HepG2 (cell line): Measurements from ENCODE around the gene LLGL2. TPM values are rescaled to one million over a fixed set of nuclear protein-coding genes. Genes with fewer than 3 reads are reported as not detected.
A peak's percentile ranks its signal among the peaks of the same experiment; 100 is the strongest.

Experiments
- AGO2 ChIP-seq: fragments of 200-400 bp; formaldehyde crosslinking; optimal IDR thresholded peaks from 2 replicates; pipeline ENCODE3; 2017; ENCODE audit warnings: mild to moderate bottlenecking, low read depth, low read length, moderate library complexity
- HNRNPH1 ChIP-seq: fragments of 200-400 bp; formaldehyde crosslinking; optimal IDR thresholded peaks from 2 replicates; pipeline ENCODE3; 2017; ENCODE audit warnings: mild to moderate bottlenecking, low read depth, low read length
- HOXA7 ChIP-seq: sonication (generic); formaldehyde crosslinking; IDR thresholded peaks from 2 replicates; pipeline ENCODE4 v1.8.1; 2022; ENCODE audit warnings: mild to moderate bottlenecking, missing genetic modification reagents, moderate library complexity
- LCORL ChIP-seq, 2 experiments: fragments of 450-650 bp in 1 of 2; sonication (generic) in 1 of 2; formaldehyde crosslinking in 1 of 2; IDR thresholded peaks; 2 replicates each; pipeline versions ENCODE4 v1.5.0 to v1.6.1; 2017 to 2020; ENCODE audit warnings: antibody characterized with exemption in 1 of 2, missing genetic modification reagents in 1 of 2
- NFIB ChIP-seq: sonication (generic); formaldehyde crosslinking; IDR thresholded peaks from 2 replicates; pipeline ENCODE4 v1.9.0; 2021; ENCODE audit warnings: missing genetic modification reagents, mild to moderate bottlenecking, borderline replicate concordance
- RNF2 ChIP-seq: fragments of 450-650 bp; conservative IDR thresholded peaks from 2 replicates; pipeline ENCODE4 v1.6.1; 2016; ENCODE audit warnings: low read depth
- TEF ChIP-seq: sonication (generic); formaldehyde crosslinking; IDR thresholded peaks from 2 replicates; pipeline ENCODE4 v1.5.0; 2020; ENCODE audit warnings: missing genetic modification reagents
- TERF1 ChIP-seq: sonication (generic); formaldehyde crosslinking; IDR thresholded peaks from 2 replicates; pipeline ENCODE4 v1.8.0; 2022; ENCODE audit warnings: mild to moderate bottlenecking, missing genetic modification reagents, moderate library complexity
- XBP1 ChIP-seq: sonication (generic); formaldehyde crosslinking; IDR thresholded peaks from 2 replicates; pipeline ENCODE4 v1.5.0; 2020; ENCODE audit warnings: missing genetic modification reagents
- YEATS2 ChIP-seq: sonication (generic); formaldehyde crosslinking; IDR thresholded peaks from 2 replicates; pipeline ENCODE4 v1.4.0; 2020; ENCODE audit warnings: missing genetic modification reagents, borderline replicate concordance
- ZFP36 ChIP-seq: fragments of 150-350 bp; IDR thresholded peaks from 2 replicates; pipeline ENCODE4 v1.6.1; 2018; ENCODE audit warnings: borderline replicate concordance, low read length, low read depth; ENCODE audit not compliant: partially characterized antibody
- ZNF253 ChIP-seq: sonication (generic); formaldehyde crosslinking; IDR thresholded peaks from 2 replicates; pipeline ENCODE4 v1.8.0; 2022; ENCODE audit warnings: mild to moderate bottlenecking, missing genetic modification reagents, borderline replicate concordance
- ZNF33B ChIP-seq: sonication (generic); formaldehyde crosslinking; IDR thresholded peaks from 2 replicates; pipeline ENCODE4 v1.5.1; 2020; ENCODE audit warnings: mild to moderate bottlenecking, missing genetic modification reagents
- ZNF713 ChIP-seq: sonication (generic); formaldehyde crosslinking; IDR thresholded peaks from 2 replicates; pipeline ENCODE4 v1.4.0; 2020; ENCODE audit warnings: mild to moderate bottlenecking, missing genetic modification reagents
- ZNF780A ChIP-seq: sonication (generic); formaldehyde crosslinking; IDR thresholded peaks from 2 replicates; pipeline ENCODE4 v1.8.0; 2022; ENCODE audit warnings: mild to moderate bottlenecking, missing genetic modification reagents, moderate library complexity
- ZNF792 ChIP-seq: IDR thresholded peaks from 2 replicates; pipeline ENCODE4 v1.6.1; 2016
- ZNF800 ChIP-seq: sonication (generic); formaldehyde crosslinking; IDR thresholded peaks from 2 replicates; pipeline ENCODE4 v1.4.0; 2020; ENCODE audit warnings: missing genetic modification reagents
- ZNF83 ChIP-seq: sonication (generic); formaldehyde crosslinking; IDR thresholded peaks from 2 replicates; pipeline ENCODE4 v1.4.0; 2020; ENCODE audit warnings: missing genetic modification reagents, mild to moderate bottlenecking, borderline replicate concordance
- ZNF841 ChIP-seq: sonication (generic); formaldehyde crosslinking; IDR thresholded peaks from 2 replicates; pipeline ENCODE4 v1.8.1; 2023; ENCODE audit warnings: missing genetic modification reagents, borderline replicate concordance
- ZSCAN21 ChIP-seq: sonication (generic); formaldehyde crosslinking; IDR thresholded peaks from 2 replicates; pipeline ENCODE4 v1.8.0; 2022; ENCODE audit warnings: mild to moderate bottlenecking, missing genetic modification reagents, moderate library complexity, borderline replicate concordance
- polyA plus RNA-seq, 8 experiments: library from polyadenylated mRNA; depleted of rRNA in 3 of 8; stranded (reverse) in 7 of 8; unstranded in 1 of 8; fragments of >200 nt; fragmentation: Illumina TruSeq in 4 of 8; extraction: Trizol in 4 of 8; gene quantifications; 2 replicates each; pipeline versions ENCODE4 v1.2.1 to v1.2.3, GENCODE V29; 2011 to 2016; ENCODE audit warnings: low read depth in 4 of 8, missing spikeins in 1 of 8, mixed read lengths in 1 of 8; ENCODE audit not compliant: insufficient read depth in 1 of 8
- total RNA-seq, 5 experiments: library from RNA; depleted of rRNA; stranded (reverse); fragments of >200 nt; fragmentation: Illumina TruSeq; extraction: Trizol; gene quantifications; 2 replicates each; pipeline ENCODE4 v1.2.3, GENCODE V29; 2016; ENCODE audit warnings: low read depth in 1 of 5

Gene LLGL2
- total and polyA plus RNA-seq, 2 of the 13 experiments (the other 11 are each of a cell fraction or from before 2014, with no cell fraction given) = 83.0 to 86.7 TPM

GRCh38 chr17:75552425-75553294, 27.2 kb downstream of the LLGL2 start (continued):
- no peak for TF ChIP-seq TERF1 (CRISPR knock-in tag)
- TF ChIP-seq HNRNPH1 = no peak
- no peak for TF ChIP-seq TEF
- no peak for TF ChIP-seq ZFP36
- TF ChIP-seq ZNF841 (CRISPR knock-in tag) = no peak
- no peak for TF ChIP-seq ZNF780A (CRISPR knock-in tag)
- peak; percentile 38; the same call in 1 of the 2 replicates for TF ChIP-seq ZSCAN21 (CRISPR knock-in tag)
- TF ChIP-seq ZNF713 (CRISPR knock-in tag) = no peak
- TF ChIP-seq ZNF800 = peak; percentile 58; the same call in 1 of the 2 replicates
- TF ChIP-seq ZNF33B (CRISPR knock-in tag) = no peak
- peak; percentile 98 for TF ChIP-seq ZNF792 (CRISPR knock-in tag)
- TF ChIP-seq ZNF83 (CRISPR knock-in tag) = no peak
- no peak for TF ChIP-seq AGO2
- no peak for TF ChIP-seq LCORL (IDR thresholded peaks at IDR 0.05)
- TF ChIP-seq LCORL (CRISPR knock-in tag; IDR thresholded peaks at IDR 0.05) = peak; percentile 98
- no peak for TF ChIP-seq XBP1
- no peak for TF ChIP-seq YEATS2 (CRISPR knock-in tag)
- TF ChIP-seq RNF2 = no peak
- TF ChIP-seq NFIB (CRISPR knock-in tag) = no peak
- no peak for TF ChIP-seq ZNF253 (CRISPR knock-in tag)
- TF ChIP-seq HOXA7 (CRISPR knock-in tag) = no peak
